SU-DHL-6 (cell line): ENCODE measurements around the gene SELENOK.

Experiments
- CTCF ChIP-seq: fragments of 200-600 bp; sonication (generic); IDR thresholded peaks from one replicate; pipeline ENCODE4 v1.5.1; 2017; ENCODE audit warnings: antibody characterized with exemption, mild to moderate bottlenecking, low read length, moderate library complexity; ENCODE audit not compliant: insufficient read depth, poor library complexity, severe bottlenecking
- EZH2phosphoT487 ChIP-seq: fragments of 200-600 bp; sonication (generic), shearing (Covaris generic); conservative IDR thresholded peaks from 2 replicates; pipeline ENCODE4 v1.6.1; 2018; ENCODE audit warnings: mild to moderate bottlenecking, antibody characterized with exemption, low read length, moderate library complexity, mixed read lengths

GRCh38 chr3:53846134-53846850, 45.4 kb downstream of the SELENOK start, which contains the start of the genes CHDH and IL17RB:
- TF ChIP-seq CTCF = no peak
- no peak for TF ChIP-seq EZH2phosphoT487
